Kidney epithelial cell (primary cell): ENCODE data around the gene GARIN5A. TPM values are rescaled to one million over a fixed set of nuclear protein-coding genes. Genes with fewer than 3 reads are reported as not detected.
A peak's percentile ranks its signal among the peaks of the same experiment; 100 is the strongest.

Experiments used
- DNase-seq: peaks from one replicate; pipeline ENCODE4 v3.0.0-alpha.2; 2010; ENCODE audit warnings: low read depth
- H3K27me3 ChIP-seq: 2 replicates; pipeline ENCODE4 v1.6.0; 2011; ENCODE audit warnings: low read length; ENCODE audit not compliant: control insufficient read depth, insufficient read depth
- H3K36me3 ChIP-seq: 2 replicates; pipeline ENCODE4 v1.5.1; 2011; ENCODE audit warnings: low read length; ENCODE audit not compliant: control insufficient read depth, insufficient read depth
- H3K4me3 ChIP-seq: 2 replicates; pipeline ENCODE4 v1.5.1; 2011; ENCODE audit warnings: low read depth, mild to moderate bottlenecking, control low read depth, low read length
- CTCF ChIP-seq: IDR thresholded peaks from 2 replicates; pipeline ENCODE4 v1.5.1; 2011; ENCODE audit warnings: mild to moderate bottlenecking, moderate library complexity, low read length, control low read depth, inconsistent platforms; ENCODE audit not compliant: insufficient read depth, poor library complexity, severe bottlenecking
- total RNA-seq: library from RNA; depleted of rRNA; stranded (reverse); fragments of >200 nt; gene quantifications from 2 replicates; pipeline ENCODE4 v1.2.3, GENCODE V29; 2015

GARIN5A gene
- total RNA-seq, 1 donor from 2014 or later: 9.9 TPM

GRCh38 chr19:50513746-50514345, 37.2 kb upstream of the GARIN5A start, which contains the start of gene ASPDH:
Gene ASPDH (minus strand): TSS chr19:50513913. CDS start chr19:50513823, 90 bp downstream.
- DNase-seq: no peak
- Histone ChIP-seq H3K27me3 (peaks cover 9% of the 10 kb centered on the region), H3K36me3 (no peaks in the 10 kb centered on the region), H3K4me3 (no peak within 1 kb of the TSS)
- TF ChIP-seq CTCF: no peak

- H3K27me3 ChIP-seq: peaks cover 9% of the 10 kb centered on the region
- no peak overlapping the region for H3K4me3 ChIP-seq
- DNase-seq: no peak
- H3K36me3 ChIP-seq: no peaks in the 10 kb centered on the region
- no peak for TF ChIP-seq CTCF
Observed at GRCh38 chr19:50512999-50513745, 36.5 kb upstream of the GARIN5A start.

GRCh38 chr19:50512112-50512998, 35.7 kb upstream of the GARIN5A start:
- Histone ChIP-seq H3K27me3 (peaks cover 9% of the 10 kb centered on the region), H3K4me3 (no peak overlapping the region), H3K36me3 (no peaks in the 10 kb centered on the region)
- no peak for TF ChIP-seq CTCF
- DNase-seq: no peak

- Histone ChIP-seq H3K4me3 (peak within 1 kb of the TSS; percentile 69), H3K36me3 (no peaks in the 10 kb centered on the region), H3K27me3 (peaks cover 9% of the 10 kb centered on the region)
- peak; percentile 97 for DNase-seq
- no peak for TF ChIP-seq CTCF
Observed at GRCh38 chr19:50511069-50511822, 34.6 kb upstream of the GARIN5A start, which contains the start of gene JOSD2. Gene JOSD2 (minus strand): TSS chr19:50511191. CDS start chr19:50510431, 760 bp downstream.

- H3K4me3 ChIP-seq: peak overlapping the region; percentile 69
- no peaks in the 10 kb centered on the region for H3K36me3 ChIP-seq
- TF ChIP-seq CTCF: no peak
- H3K27me3 ChIP-seq: peaks cover 9% of the 10 kb centered on the region
- DNase-seq: no peak
Observed at GRCh38 chr19:50510700-50511068, 34.0 kb upstream of the GARIN5A start.
